C4-2B (cell line): ENCODE results near the gene RNPC3.

Source experiments
- CTCF ChIP-seq: fragments of 450-650 bp; conservative IDR thresholded peaks from 2 replicates; pipeline ENCODE4 v1.5.1; 2017; ENCODE audit warnings: mild to moderate bottlenecking
- ZFX ChIP-seq: fragments of 450-650 bp; IDR thresholded peaks from 2 replicates; pipeline ENCODE4 v1.6.1; 2017

GRCh38 chr1:103525114-103525606 is 339 bp upstream of the RNPC3 start:
- no peak for TF ChIP-seq CTCF
- no peak for TF ChIP-seq ZFX
